ENCODE results near the gene CACNG5. TPM values are rescaled to one million over a fixed set of nuclear protein-coding genes. Genes with fewer than 3 reads are reported as not detected.

The CACNG5 gene
- total RNA-seq, 1 experiment from 2014 or later = 0.21 TPM

DNA sequence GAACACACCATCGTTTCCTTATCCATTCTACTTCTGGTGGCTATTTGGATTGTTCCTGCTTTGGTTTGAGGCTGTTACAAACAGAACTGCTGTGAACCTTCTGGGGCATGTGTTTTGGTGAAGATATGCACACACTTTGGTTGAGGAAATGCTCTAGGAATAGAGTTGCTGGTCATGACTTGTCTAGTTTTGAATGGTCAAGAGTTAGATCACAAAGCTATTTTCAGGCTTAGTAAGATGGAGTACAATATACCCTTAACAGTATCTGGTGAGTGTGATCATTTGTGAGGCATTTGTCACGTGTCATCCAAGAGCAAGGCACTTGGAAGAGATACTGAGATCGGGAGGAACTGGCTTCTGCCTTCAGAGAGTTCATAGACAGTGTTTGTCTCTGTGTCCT, 47.0 kb upstream of the CACNG5 start:
- no peaks in the 10 kb centered on the region for H3K4me1 ChIP-seq (ENCODE audit: control insufficient read depth, insufficient read depth, low read length)
- H3K27ac ChIP-seq (ENCODE audit: low read length) = no peak overlapping the region
- ChIA-PET CTCF (no interaction called here), POLR2A (no interaction called here)
- no TSS peak for BruUV-seq (replicated peaks)
- intact Hi-C loops (cut with micrococcal nuclease; ENCODE audit: unreplicated experiment) (no loop called here), in situ Hi-C loops (cut with HindIII; ENCODE audit: low pct_unique_long_range_greater_than_20kb, low sequenced_read_pairs) (no loop called here)
- ATAC-seq (no peak), DNase-seq (ENCODE audit: low read depth, low spot score) (no peak)
- no peaks in the 10 kb centered on the region for H3K27me3 ChIP-seq (ENCODE audit: control insufficient read depth, insufficient read depth, low read length)
- H3K4me3 ChIP-seq (ENCODE audit: low read depth in 2 of 2, low read length in 2 of 2) = no peak overlapping the region
- no peaks in the 10 kb centered on the region for H3K9me3 ChIP-seq (ENCODE audit: control insufficient read depth, insufficient read depth, low read depth, low read length)
- H3K36me3 ChIP-seq (ENCODE audit: control insufficient read depth, insufficient read depth, low read length) = no peaks in the 10 kb centered on the region; the same call in none of the 2 replicates
- no peak for TF ChIP-seq POLR2AphosphoS5 (IDR thresholded peaks at IDR 0.05; ENCODE audit: low read depth, low read length)
- no peak for TF ChIP-seq TCF7L2 (IDR thresholded peaks at IDR 0.05; ENCODE audit: low read depth, low read length)
- no peak for TF ChIP-seq REST (IDR thresholded peaks at IDR 0.05; ENCODE audit: insufficient read depth in 1 of 2, low read depth in 2 of 2, low read length in 1 of 2)
- no peak for TF ChIP-seq SIN3A (IDR thresholded peaks at IDR 0.05; ENCODE audit: borderline replicate concordance, insufficient read depth, low read depth, low read length)
- TF ChIP-seq, protein P1, sequence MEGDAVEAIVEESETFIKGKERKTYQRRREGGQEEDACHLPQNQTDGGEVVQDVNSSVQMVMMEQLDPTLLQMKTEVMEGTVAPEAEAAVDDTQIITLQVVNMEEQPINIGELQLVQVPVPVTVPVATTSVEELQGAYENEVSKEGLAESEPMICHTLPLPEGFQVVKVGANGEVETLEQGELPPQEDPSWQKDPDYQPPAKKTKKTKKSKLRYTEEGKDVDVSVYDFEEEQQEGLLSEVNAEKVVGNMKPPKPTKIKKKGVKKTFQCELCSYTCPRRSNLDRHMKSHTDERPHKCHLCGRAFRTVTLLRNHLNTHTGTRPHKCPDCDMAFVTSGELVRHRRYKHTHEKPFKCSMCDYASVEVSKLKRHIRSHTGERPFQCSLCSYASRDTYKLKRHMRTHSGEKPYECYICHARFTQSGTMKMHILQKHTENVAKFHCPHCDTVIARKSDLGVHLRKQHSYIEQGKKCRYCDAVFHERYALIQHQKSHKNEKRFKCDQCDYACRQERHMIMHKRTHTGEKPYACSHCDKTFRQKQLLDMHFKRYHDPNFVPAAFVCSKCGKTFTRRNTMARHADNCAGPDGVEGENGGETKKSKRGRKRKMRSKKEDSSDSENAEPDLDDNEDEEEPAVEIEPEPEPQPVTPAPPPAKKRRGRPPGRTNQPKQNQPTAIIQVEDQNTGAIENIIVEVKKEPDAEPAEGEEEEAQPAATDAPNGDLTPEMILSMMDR (IDR thresholded peaks at IDR 0.05) = no peak

- DNase-seq (ENCODE audit: low read depth, low spot score) (no peak), ATAC-seq (no peak)
- no peaks in the 10 kb centered on the region for H3K9me3 ChIP-seq (ENCODE audit: control insufficient read depth, insufficient read depth, low read depth, low read length)
- in situ Hi-C loops (cut with HindIII; ENCODE audit: low pct_unique_long_range_greater_than_20kb, low sequenced_read_pairs) (no loop called here), intact Hi-C loops (cut with micrococcal nuclease; ENCODE audit: unreplicated experiment) (no loop called here)
- TF ChIP-seq SIN3A (IDR thresholded peaks at IDR 0.05; ENCODE audit: borderline replicate concordance, insufficient read depth, low read depth, low read length) (no peak), TCF7L2 (IDR thresholded peaks at IDR 0.05; ENCODE audit: low read depth, low read length) (no peak), POLR2AphosphoS5 (IDR thresholded peaks at IDR 0.05; ENCODE audit: low read depth, low read length) (no peak), REST (IDR thresholded peaks at IDR 0.05; ENCODE audit: insufficient read depth in 1 of 2, low read depth in 2 of 2, low read length in 1 of 2) (no peak)
- TF ChIP-seq, protein P1 (IDR thresholded peaks at IDR 0.05) = no peak
- H3K4me3 ChIP-seq (ENCODE audit: low read depth in 2 of 2, low read length in 2 of 2) = no peak overlapping the region
- no peak overlapping the region for H3K27ac ChIP-seq (ENCODE audit: low read length)
- no TSS peak for BruUV-seq (replicated peaks)
- H3K36me3 ChIP-seq (ENCODE audit: control insufficient read depth, insufficient read depth, low read length) = no peaks in the 10 kb centered on the region; the same call in none of the 2 replicates
- no peaks in the 10 kb centered on the region for H3K4me1 ChIP-seq (ENCODE audit: control insufficient read depth, insufficient read depth, low read length)
- H3K27me3 ChIP-seq (ENCODE audit: control insufficient read depth, insufficient read depth, low read length) = no peaks in the 10 kb centered on the region
- CTCF ChIA-PET = no interaction called here
- POLR2A ChIA-PET = no interaction called here
Observed at GRCh38 chr17:66789093-66789492, 45.8 kb upstream of the CACNG5 start.

All from Panc1 (cell line).